Measurements from ENCODE around the gene MARCHF7. TPM values are rescaled to one million over a fixed set of nuclear protein-coding genes. Genes with fewer than 3 reads are reported as not detected.
"Not testable (repeated sequence)": the region's sequence is repeated elsewhere in the genome, so short reads cannot be mapped to it uniquely, and the experiment has no call there.

MARCHF7 gene
- polyA plus RNA-seq, 1 donor, result 188 TPM

DNA sequence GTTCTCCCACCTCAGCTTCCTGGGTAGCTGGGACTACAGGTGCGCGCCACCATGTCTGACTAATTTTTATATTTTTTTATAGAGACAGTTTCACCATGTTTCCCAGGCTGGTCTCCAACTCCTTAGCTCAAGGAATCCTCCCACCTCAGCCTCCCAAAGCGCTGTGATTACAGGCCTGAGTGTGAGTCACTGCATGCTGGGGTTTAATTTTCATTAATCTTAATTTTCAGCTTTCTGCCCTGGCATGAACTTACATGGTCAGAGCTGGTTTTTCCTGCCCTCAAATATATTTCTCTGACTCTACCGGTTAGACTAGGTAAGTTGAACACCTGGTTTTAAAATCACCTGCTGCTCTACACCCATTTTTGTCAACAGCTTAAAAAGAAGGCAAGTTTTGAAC lies 3.1 kb downstream of the MARCHF7 start:
- no peak for DNase-seq

DNA sequence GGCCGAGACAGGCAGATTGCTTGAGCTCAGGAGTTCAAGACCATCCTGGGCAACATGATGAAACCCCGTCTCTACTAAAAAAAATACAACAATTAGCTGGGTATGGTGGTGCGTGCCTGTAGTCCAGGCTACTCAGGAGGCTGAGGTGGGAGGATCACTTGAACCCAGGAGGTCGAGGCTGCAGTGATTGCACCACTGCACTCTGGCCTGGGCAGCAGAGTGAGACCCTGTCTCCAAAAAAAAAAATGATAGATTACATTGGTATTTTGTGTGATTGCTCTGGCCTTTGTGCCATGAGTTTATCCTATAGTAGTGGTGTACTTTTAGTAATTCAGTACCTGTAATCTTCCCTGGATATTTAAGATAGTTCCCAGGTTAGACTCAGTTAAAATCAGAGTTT lies 4.1 kb downstream of the MARCHF7 start:
- DNase-seq, result not testable (repeated sequence)

DNA sequence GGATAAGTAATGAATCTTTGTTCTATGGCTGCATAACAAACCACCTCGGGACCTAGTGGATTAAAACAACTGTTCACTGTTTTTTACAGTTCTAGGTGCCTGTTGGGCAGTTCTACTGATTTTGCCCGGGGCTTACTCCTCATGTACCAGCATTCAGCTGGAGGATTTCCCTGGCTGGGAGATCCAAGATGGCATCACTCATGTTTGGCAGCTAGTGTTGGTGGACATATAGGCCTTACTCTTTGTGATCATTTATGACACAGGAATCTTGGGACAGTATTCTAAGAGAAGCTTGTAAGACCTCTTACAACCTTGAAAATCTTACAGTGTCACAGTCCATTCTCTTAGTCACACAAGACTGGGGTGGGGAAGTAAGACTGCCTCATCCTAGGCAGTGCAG lies 4.6 kb downstream of the MARCHF7 start:
- DNase-seq, result no peak

DNA sequence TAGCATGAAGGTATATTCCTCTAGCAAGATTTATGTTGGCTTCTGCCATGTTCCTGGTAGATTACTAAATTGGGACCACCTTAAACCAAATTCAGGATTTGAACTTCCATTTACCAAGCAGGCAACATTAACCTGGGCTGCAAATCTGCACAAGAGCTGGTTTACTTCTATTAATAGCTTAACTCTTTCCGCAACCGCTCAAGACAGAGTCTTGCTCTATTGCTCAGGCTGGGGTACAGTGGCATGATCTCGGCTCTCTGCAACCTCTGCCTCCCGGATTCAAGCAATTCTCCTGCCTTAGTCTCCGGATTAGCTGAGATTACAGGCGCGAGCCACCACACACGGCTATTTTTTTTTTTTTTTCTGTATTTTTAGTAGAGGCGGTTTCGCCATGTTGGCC lies 8.4 kb downstream of the MARCHF7 start:
- no peak for DNase-seq

DNA sequence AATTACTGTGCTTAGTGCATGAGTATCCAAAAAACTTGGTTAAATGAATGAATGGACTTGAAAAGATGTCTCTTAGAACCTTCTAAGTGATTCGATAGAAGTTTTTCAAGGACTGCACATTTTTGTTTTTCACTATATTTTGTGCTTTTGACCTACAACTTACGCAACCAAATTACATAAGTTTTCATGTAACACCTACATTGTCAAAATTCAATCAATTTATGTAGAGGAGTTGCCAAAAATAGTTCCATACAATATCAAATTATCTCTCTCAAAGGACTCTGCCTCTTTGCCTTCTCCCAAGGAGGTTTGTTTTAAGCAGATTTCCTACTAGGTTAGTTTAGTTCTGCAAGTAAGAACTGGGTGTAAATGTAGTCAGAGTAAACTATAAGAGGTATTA lies 10.3 kb downstream of the MARCHF7 start:
- DNase-seq, result no peak

DNA sequence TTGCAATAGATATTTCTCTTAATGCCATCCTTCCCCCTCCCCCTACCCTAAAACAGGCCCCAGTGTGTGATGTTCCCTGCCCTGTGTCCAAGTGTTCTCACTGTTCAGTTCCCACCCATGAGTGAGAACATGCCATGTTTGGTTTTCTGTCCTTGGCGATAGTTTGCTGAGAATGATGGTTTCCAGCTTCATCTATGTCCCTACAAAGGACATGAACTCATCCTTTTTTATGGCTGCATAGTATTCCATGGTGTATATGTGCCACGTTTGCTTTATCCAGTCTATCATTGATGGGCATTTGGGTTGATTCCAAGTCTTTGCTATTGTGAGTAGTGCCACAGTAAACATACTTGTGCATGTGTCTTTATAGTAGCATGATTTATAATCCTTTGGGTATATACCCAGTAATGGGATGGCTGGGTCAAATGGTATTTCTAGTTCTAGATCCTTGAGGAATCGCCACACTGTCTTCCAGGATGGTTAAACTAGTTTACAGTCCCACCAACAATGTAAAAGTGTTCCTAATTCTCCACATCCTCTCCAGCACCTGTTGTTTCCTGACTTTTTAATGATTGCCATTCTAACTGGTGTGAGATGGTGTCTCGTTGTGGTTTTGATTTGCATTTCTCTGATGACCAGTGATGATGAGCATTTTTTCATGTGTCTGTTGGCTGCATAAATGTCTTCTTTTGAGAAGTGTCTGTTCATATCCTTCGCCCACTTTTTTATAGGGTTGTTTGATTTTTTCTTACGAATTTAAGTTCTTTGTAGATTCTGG lies 12.7 kb downstream of the MARCHF7 start:
- DNase-seq, result not testable (repeated sequence)

DNA sequence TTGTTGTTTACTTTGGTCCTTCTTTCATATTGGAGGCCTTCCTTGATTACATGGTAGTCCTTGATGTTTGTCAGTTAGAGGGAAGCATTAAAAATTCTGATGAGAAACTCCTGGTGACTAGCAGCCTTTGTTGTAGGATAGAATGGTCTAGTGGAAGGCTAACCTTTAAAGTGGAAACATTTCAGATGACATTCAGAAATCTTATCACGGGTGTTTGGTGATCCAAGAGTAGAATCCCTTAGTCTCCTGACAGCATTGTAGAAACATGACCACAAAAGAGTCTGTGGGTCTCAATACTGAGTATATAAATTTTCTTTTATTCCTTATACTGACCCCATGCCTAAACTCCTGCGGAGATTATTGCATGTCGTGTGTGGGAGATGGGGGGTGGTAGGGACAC lies 13.4 kb downstream of the MARCHF7 start:
- no peak for DNase-seq

DNA sequence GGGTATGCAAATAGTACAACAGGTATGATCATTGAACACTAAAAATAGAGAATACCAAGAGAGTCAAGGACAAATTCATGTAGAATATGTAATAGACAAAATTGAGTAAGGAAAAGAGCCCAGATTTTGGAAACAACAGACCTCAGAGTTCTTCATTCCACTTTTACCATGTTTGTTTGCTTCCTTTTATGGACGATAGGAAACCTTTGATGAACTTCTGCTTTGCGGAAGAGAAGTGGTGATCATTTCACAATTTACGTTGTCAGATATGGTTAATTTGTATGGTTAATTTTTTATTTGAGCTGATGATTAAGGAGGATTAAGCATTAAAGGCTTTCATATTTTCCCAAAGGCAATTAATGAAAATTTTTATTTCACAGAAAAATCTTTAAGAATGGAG lies 16.3 kb downstream of the MARCHF7 start:
- no peak for DNase-seq

DNA sequence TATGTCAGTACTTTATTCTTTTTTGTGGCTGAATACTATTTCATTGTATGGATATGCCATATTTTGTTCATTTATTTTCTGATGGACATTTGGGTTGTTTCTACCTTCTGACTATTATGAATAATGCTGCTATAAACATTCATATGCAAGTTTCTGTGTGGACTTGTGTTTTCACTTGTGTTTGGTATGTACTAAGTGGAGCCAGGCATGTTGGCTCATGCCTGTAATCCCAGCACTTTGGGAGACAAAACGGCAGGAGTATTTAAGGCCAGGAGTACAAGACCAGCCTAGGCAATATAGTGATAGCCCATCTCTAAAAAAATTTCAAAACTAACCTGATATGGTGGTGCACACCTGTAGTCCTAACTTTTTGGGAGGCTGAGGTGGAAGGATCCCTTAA lies 23.3 kb downstream of the MARCHF7 start:
- DNase-seq, result no peak

DNA sequence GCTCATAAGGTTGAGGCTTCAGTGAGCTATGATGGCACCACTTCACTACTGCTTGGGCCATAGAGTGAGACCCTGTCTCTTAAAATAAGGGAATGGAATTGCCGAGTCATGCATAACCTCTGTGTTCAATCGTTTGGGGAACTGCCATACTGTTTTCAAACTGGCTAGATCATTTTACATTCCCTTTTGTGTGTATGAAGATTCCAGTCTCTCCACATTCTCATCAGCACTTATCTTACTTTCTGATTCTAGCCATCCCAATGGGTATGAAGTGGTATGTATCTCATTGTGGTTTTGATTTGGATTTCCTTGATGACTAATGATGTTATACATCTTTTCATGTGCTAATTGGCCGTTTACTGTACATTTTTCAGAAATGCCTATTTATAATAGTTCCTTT lies 23.7 kb downstream of the MARCHF7 start:
- DNase-seq, result no peak

DNA sequence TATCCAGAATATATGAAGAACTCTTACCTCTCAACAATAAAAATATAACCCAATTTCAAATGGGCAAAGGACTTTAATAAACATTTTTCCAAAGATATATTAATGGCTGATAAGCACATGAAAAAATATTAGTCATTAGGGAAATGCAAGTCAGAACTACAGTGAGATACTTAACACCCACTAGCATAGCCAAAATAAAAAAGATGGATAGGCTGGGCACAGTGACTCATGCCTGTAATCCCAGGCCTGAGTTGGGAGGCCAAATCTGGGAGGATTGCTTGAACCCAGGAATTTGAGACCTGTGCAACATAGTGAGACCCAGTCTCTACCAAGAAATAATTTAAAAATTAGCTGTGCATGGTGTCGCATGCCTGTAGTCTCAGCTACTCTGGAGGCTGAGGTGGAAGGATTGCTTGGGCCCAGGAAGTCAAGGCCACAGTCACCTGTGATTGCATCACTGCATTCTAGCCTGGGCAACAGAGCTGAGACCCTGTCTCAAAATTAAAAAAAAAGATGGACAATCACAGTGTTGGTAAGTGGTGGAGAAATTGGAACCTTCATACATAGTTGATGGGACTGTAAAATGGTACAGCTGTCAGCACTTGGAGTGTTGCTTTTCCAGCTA lies 25.1 kb downstream of the MARCHF7 start:
- no peak for DNase-seq

DNA sequence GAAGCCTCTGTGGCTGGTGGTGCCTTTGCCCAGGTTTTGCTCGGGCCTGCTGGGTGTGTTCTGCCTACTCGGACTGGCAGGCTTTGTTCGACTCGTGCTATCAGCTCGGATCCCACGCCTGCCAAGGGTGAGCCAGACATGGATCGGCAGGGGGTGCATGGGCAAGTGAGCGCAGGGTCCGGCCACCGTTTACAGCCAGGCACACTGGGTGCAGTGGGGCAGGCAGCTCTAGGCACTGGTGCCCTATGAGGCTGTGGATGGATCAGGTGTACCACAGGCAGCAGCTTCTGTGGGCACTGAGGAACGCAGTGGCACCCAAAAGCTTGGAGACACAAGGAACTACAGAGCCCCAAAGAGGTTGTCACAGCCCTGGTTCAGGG lies 25.6 kb downstream of the MARCHF7 start:
- DNase-seq, result no peak

DNA sequence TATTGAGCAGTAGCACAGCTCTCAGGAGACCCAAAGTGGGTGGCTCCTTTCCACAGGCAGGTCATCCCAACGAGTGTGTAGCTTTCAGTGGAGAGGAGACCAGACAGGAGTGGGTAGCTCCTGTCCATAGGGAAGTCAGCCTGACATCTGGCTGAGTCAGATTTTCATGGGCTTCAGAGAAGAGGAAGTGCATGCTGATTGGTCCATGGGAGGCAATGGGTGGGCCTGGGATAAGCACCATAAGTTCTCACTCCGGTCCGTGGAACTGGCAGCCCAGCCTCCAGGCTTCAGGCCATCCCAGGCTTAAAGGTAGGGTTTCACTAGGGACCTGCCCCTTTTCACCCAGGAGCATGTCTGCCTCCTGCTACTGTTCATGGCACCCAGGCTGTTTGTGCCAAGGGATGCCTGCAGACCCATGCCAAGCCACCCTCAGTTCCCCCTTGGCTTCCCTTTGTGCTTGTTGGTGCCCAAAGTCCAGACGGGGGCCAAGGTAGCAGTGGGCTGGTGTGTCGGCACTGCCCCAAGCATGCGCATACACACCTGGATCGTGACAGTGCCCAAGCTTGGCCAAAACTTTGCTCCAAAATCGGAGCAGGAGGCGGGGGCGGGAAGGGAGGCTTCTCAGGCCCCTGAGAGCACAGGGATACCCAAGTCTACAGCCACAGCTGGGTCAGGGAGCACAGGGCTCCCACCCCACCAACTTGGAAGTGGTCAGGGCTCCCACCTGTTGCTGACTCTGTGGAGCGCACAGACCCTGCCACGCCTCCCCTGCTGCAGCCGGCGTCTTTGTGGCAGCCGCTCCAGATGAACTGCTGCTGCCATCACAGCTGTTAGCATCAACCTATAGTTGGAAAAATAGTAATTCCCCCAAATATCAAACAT lies 26.4 kb downstream of the MARCHF7 start:
- no peak for DNase-seq

DNA sequence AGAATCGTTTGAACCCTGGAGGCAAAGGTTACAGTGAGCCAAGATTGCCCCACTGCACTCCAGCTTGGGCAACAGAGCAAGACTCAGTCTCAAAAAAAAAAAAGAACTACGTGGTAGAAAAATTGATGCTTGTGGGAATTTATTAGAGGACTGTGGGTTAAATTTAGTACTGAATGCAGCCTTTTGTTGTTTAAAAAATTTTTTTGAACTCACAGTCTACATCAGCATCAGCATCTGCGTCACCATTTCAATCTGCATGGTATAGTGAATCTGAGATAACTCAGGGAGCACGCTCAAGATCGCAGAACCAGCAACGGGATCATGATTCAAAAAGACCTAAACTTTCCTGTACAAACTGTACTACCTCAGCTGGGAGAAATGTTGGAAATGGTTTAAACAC lies 30.5 kb downstream of the MARCHF7 start:
- no peak for DNase-seq

DNA sequence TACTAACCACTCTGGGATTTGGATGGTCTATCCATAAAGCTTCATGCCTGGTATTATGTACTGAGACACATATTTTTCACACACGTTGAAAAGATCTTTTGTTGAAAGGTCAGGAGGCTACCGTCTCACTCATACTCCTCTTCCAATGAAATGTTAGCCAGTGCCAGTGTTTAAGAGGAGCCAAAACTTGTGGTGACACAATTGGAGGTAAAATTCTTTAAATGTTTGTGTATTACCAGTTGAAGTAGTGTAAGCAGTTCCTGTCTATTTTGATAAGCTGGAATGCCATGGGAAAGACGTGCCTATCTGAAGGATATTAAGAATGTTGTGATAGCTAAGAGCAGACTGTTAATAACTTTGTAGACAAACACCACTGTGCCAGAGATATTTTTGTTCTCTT lies 32.1 kb downstream of the MARCHF7 start:
- no peak for DNase-seq

DNA sequence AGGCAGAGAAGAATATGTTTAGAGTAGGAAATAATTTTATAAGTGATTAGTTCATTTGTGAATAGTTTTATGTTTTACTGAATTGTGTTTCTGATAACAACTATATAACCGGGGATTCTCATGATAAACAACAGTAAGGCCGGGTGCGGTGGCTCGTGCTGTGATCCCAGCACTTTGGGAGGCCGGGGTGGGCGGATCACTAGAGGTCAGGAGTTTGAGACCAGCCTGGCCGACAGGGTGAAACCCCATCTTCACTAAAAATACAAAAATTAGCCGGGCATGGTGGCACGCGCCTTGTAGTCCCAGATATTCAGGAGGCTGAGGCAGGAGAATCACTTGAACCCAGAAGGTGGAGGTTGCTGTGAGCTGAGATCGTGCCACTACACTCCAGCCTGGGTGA lies 32.9 kb downstream of the MARCHF7 start:
- not testable (repeated sequence) for DNase-seq

DNA sequence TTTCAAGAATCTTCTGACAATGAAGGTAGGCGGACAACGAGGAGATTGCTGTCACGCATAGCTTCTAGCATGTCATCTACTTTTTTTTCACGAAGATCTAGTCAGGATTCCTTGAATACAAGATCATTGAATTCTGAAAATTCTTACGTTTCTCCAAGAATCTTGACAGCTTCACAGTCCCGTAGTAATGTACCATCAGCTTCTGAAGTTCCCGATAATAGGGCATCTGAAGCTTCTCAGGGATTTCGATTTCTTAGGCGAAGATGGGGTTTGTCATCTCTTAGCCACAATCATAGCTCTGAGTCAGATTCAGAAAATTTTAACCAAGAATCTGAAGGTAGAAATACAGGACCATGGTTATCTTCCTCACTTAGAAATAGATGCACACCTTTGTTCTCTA lies 35.8 kb downstream of the MARCHF7 start:
- no peak for DNase-seq

DNA sequence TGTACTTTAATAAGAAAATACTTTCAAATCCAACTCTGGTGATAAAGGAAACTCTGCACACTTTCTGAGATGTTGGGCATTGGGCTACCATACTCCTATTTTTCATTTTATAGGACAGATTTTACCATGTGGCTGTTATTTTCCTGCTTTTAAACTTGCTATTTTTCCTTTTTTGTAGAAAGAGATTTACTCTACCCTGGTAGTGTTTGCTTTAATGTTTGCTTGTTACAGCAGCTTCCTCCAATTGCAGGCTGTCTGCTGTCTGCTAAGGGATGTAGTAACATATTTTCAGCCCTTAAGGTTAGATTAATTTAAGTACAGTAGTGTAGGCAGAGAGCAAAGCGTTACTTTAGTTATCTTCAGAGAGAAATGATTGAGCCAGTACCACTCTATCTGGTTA lies 38.6 kb downstream of the MARCHF7 start:
- DNase-seq, result no peak

DNA sequence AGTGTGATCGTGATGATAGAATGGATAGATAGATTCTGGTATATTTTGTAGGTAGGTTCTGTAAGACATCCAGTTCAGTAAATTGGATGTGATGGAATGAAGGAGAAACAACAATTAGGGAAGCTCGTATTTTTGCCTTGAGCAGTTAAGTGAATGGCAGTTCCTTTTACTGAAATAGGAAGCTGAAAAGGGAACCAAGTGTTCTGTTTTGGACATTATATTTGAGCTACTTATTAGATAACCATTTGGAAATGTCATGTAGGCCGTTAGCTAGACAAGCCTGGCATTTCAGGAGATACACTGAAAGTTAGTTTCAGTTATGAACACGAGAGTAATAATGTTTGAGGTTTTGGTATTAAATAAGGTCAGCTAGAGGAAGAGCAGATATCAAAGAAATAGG lies 41.5 kb downstream of the MARCHF7 start:
- DNase-seq, result no peak

DNA sequence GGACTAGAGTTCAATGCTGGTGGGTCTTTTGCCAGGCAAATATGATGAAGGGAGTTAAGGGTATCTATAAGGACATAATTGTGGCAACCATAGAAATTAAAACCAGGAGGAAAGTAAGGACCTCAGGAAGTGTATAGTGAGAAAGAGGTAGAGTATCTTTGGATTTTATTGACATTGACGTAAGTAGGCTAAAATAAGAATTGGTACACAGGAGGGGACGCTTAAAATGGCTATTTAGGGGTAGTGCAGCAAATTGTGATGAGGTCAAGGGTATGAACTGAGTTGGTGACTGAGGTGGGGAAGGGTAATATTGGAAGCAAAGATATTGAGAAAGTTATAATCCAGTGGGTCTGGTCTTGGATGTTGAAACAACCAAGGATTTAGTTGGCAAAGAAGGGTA lies 42.7 kb downstream of the MARCHF7 start:
- DNase-seq, result no peak

DNA sequence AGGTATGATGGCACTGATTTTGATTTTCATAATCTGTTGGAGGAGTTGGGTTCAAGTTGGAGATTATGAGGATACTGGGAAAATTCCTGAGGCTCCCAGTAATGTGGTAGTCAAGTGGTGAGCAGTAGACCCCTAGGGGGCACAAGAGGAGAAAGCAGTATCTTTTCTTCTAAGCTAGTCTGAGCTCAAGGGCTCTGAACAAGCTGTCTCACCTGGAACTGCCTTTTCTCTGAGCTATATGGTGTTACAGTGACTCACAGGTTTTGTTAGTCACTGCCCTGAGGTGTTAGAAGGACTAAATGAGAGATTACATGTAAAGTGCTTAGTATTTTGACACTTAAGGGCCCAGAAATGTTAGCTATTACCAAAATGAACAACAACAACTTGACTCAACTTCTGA lies 43.5 kb downstream of the MARCHF7 start:
- no peak for DNase-seq

DNA sequence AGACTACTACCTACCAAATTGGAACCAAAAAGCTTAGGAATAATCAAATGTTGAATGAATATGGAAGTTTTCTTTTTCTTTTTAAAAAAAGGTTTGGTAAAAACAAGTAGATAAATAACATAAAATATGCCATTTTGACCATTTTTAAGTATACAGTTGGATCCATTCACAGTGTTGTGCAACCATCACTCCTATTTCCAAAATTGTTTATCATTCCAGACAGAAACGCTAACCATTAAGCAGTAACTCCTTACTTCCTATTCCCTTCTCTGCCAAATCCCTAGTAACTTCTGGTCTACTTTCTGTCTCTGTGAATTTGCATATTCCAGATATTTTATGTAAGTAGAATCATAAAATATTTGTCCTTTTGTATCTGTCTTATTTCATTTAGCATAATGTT lies 45.9 kb downstream of the MARCHF7 start:
- DNase-seq, result no peak

DNA sequence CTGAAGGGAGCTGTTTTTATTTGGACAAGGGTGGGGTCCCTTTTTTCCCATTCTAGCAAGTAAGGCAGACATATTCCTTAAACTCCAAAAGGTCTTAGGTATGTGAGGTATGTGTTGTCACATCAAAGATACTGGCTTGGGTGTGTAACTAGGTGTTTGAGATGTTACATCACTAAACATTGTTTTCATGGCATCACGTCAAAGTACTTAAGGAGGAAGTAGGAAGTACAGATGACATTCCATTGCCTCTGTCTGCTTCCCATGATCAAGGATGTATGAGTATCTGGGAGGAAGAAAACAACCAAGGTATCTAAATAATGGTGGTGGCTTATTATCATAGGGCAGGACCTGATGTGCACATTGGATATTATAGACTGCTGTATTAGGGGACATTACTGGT lies 46.4 kb downstream of the MARCHF7 start:
- no peak for DNase-seq

Data from left kidney (tissue), 2 donors.